ENCODE results near the gene CES3.
"Not testable (repeated sequence)": the region's sequence is repeated elsewhere in the genome, so short reads cannot be mapped to it uniquely, and the experiment has no call there.

Gene CES3

DNA sequence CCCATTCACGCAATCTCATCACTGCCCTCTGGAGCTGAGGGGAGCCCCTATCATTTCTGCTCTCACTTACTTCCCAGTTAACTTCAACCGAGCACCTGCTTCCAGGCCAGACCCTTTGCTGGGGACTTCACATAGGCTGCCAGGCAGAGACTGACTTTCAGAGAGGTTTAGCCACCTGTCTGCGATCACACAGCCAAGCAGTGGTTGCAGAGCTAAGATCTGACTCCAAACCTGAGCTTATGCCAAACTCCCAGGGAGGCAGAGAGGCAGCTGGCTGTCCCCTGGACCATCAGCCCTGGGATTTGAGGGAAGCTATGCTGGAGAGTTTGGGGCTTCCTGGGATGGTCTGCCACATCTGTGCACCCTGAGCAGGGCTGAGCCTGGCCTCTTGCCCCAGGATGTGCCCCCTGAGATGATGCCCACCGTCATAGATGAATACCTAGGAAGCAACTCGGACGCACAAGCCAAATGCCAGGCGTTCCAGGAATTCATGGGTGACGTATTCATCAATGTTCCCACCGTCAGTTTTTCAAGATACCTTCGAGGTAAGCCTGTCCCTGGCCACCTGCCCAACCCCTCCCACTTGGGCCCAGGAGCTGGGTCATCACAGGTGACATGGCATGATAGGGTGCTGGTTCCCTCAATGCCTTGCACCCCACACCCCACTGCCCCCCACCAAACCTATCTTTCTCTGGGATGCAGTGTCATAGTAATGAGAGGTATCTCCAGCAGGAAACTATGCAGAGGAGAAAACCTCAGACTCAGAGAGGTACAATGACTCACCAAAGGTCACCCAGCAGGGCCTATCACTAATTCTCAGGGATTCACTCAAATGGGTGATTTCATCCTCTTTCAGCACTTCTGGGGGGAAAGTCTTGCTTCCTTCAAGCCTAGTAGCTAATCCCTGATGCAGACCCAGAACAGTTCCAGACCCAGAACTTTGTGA lies 10.0 kb downstream of the CES3 start:
- DNase-seq (ENCODE audit: low read depth), result no peak

DNA sequence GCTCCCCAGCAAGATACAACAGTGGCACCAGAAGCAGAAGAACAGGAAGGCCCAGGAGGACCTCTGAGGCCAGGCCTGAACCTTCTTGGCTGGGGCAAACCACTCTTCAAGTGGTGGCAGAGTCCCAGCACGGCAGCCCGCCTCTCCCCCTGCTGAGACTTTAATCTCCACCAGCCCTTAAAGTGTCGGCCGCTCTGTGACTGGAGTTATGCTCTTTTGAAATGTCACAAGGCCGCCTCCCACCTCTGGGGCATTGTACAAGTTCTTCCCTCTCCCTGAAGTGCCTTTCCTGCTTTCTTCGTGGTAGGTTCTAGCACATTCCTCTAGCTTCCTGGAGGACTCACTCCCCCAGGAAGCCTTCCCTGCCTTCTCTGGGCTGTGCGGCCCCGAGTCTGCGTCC lies 11.9 kb downstream of the CES3 start:
- DNase-seq (ENCODE audit: low read depth), result no peak

GRCh38 chr16:66973716-66974115 lies 12.7 kb downstream of the CES3 start:
- DNase-seq (ENCODE audit: low read depth), result no peak

DNA sequence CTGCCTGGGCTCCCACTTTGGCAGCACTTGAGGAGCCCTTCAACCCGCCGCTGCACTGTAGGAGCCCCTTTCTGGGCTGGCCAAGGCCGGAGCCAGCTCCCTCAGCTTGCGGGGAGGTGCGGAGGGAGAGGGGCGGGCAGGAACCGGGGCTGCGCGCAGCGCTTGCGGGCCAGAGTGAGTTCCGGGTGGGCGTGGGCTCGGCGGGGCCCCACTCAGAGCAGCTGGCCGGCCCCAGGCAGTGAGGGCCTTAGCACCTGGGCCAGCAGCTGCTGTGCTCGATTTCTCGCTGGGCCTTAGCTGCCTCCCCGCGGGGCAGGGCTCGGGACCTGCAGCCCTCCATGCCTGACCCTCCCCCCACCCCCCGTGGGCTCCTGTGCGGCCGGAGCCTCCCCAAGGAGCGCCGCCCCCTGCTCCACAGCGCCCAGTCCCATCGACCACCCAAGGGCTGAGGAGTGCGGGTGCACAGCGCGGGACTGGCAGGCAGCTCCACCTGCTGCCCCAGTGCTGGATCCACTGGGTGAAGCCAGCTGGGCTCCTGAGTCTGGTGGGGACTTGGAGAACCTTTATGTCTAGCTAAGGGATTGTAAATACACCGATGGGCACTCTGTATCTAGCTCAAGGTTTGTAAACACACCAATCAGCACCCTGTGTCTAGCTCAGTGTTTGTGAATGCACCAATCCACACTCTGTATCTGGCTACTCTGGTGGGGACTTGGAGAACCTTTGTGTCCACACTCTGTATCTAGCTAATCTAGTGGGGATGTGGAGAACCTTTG lies 13.3 kb downstream of the CES3 start:
- DNase-seq (ENCODE audit: low read depth), result not testable (repeated sequence)

DNA sequence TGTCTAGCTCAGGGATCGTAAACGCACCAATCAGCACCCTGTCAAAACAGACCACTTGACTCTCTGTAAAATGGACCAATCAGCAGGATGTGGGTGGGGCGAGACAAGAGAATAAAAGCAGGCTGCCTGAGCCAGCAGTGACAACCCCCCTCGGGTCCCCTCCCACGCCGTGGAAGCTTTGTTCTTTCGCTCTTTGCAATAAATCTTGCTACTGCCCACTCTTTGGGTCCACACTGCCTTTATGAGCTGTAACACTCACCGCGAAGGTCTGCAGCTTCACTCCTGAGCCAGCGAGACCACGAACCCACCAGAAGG lies 13.8 kb downstream of the CES3 start:
- peak; percentile 15 for DNase-seq (ENCODE audit: low read depth)

DNA sequence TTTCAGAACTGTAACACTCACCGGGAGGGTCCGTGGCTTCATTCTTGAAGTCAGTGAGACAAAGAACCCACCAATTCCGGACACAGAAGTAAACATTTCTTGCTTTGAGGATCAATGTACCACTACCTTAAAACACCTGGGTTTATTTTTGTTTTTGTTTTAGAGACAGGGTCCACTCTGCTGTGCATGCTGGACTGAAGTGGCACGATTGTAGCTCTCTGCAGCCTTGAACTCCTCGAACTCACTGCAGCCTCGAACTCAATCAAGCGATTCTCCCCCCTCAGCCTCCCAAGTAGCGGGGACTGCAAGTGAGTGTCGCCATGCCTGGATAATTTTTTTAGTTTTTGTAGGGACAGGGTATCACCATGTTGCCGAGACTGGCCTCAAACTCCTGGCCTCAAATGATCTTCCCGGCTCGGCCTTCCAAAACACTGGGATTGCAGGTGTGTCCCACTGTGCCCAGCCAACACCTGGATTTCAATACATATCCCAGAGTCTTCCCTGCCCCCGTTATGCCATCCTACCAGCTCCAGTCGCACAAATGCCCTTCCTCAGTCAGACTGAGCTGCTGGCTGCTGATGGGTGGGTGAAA lies 14.3 kb downstream of the CES3 start:
- no peak for DNase-seq (ENCODE audit: low read depth)

GRCh38 chr16:66976746-66977145 lies 15.7 kb downstream of the CES3 start:
- DNase-seq (ENCODE audit: low read depth), result no peak

DNA sequence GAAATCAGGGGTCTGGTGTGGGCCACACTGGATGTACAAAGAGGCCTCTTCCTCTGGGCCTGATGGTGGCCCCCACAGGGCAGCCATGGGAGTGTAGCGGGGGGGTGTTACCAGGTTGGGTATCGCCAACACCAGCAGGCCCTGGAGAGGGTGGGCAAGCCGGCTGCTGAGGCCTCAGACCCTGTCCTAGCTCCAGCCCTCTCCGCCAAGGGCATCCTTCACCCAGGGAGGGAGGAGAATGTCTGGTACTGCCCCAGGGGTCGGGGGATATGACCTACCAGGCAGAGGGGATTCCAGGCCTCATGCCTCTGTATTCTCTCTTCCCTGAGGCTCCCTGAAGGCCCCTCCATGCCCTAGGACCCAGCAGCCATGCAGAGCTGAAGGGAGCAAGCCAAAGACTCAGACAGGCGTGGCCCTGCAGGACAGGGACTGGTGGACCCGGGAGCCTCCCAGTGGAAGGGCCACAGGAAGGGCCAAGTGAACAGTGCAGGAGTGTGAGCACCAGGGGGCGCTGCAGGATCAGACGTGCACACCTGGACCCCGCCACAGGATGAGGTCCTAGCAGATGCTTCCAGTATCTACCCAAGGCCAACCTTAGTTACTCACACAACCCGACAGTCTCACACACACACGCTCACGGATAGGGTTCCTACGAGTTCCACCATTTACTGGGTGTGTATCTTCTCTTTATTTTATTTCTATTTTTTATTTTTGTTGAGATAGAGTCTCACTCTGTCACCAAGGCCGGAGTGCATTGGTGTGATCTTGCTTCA lies 16.5 kb downstream of the CES3 start:
- peak; percentile 88 for DNase-seq (ENCODE audit: low read depth)

DNA sequence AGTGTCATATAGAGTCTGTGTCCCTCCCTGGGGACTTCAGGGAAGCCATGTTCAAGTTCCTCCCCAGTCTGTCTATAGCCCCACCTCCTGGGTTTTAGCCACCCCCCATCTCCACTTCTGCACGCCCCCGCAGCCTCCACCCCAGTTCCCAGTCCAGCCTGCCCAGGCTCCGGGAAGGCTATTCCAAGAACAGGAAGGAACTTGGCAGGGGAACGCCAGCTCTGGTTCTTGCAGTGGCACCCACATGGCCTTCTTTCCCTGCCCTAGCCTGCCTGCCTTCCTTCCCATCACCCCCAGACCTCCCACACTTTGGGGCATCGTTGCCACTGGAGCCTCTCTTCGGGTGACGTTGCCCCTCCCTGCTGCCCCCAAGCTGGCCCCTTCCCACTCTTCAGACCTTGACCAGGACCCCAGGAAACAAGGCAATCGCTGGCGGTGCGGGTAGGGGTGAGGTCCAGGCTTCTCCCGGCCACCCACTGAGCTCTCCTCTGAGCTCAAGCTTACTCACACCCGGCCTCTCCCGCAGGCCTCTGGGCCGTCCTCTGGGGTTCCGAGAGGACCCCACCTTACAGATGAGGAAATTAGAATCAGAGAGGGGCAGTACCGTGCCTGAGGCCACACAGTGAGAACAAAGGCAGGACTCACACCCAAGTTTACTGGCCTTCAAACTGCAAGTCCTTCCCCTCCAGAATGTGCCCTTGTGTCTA lies 18.1 kb downstream of the CES3 start:
- DNase-seq (ENCODE audit: low read depth), result no peak

DNA sequence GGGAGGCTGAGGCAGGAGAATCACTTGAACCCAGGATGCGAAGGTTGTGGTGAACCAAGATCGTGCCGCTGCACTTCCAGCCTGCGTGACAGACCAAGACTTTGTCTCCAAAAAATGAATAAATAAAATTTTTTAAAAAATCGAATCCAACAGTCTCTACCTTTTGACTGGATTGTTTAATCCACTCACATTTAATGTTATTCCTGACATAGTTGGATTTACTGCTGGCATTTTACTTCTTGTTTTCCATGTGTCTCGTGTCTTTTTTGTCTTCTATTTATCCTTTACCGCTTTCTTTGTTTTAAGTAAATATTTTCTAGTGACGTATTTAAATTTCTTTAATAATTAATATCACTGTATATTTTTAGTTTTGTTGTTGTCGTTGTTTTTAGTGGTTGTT lies 22.0 kb downstream of the CES3 start:
- no peak for DNase-seq (ENCODE audit: low read depth)

- DNase-seq (ENCODE audit: low read depth), result peak; percentile 53
Observed at GRCh38 chr16:66984892-66985311, 23.8 kb downstream of the CES3 start.

DNA sequence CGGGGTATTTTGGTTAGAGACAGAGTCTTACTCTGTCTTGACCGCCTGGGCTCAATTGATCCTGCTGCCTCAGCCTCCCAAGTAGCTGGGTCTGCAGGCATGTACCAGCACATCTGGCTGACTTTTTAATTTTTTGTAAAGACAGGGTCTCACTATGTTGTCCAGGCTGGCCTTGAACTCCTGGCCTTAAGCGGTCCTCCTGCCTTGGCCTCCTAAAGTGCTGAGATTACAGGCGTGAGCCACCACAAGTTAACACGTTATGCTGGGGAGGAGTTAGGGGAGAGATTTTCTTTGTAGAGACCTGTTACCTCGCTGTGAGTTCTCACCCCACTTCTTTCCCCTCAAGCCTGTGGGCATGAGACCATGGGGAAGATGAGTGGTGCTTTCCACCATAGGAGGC lies 25.5 kb downstream of the CES3 start:
- DNase-seq (ENCODE audit: low read depth), result no peak

DNA sequence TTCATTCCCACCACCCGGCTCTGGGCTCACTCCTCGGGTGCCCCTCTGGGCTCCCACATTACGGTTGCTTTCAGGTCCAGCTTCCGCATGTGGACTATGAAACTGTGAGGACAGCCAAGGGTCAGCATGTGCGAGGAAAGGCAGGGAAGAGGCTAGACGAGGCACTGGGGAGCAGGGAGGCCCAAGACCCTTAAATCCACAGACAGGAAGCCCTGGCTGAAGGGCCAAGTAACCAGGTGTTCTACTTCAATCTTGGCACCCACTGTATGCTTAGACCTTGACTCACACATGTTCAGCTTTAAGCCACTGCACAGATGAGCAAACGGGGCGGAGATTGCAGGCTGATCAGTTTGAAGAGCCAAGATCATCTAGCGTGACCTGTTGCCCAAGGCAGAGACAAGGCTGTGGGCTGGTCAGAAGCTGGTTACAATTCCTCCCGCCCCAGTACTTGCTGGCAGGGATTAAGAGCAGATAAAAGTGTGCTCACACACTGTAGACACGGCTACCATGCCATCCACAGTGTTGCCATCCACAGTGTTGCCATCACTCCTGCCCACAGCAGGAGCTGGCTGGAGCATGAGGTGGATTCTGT lies 27.2 kb downstream of the CES3 start, which contains the start of gene CES4A:
Gene CES4A, plus strand, starts transcription at position 393 of the 592 bp plus-strand sequence. Its CDS starts 184 bp downstream, at position 577.
- DNase-seq (ENCODE audit: low read depth), result no peak

- no peak for DNase-seq (ENCODE audit: low read depth)
Observed at GRCh38 chr16:66991545-66992077, 30.5 kb downstream of the CES3 start.

- DNase-seq (ENCODE audit: low read depth), result not testable (repeated sequence)
Observed at GRCh38 chr16:66993558-66993957, 32.5 kb downstream of the CES3 start.

DNA sequence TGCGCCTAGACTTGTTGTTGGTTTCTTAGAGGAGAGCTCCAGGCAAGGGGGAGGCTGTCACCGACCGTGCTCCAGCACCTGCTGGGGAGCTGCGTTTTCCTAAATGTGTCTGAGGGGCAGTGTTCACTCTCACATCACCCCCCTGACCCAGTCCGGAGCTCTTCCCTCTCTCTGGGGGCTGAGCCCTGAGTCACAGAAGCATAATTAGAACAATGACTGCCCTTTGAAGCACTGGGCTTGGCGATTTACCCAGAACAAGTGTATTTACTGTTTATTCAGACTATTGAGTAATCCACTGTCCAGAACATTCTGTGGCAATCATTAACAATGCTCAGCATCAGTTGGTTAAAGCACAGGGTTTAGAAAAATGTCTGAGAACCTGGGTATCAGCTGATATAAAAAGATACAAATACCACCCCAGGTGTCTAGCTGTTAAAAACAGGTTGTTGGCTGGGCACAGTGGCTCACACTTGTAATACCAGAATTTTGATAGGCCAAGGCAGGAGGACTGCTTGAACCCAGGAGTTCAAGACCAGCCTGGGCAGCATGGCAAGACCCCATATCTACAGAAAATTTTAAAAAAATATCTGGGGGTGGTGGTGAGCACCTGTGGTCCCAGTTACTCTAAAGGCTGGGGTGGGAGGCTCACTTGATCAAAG lies 35.4 kb downstream of the CES3 start:
- DNase-seq (ENCODE audit: low read depth), result no peak

DNA sequence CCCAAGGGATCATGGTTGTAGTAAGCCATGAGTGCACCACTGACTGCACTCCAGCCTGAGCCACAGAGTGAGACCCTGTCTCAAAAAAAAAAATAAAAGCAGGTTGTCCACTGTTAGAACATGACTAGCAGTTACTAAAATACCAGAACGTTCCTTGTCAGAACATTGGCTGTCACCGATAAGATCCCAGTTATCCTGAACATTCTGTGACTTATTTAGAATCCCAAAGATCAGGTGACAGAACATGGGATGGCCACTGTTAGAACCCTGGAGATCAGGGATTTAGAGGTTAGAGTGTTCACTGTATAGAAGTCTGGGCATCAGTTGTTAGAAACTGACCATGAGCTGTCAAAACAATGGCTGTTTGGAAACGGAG lies 35.9 kb downstream of the CES3 start:
- DNase-seq (ENCODE audit: low read depth), result no peak

- DNase-seq (ENCODE audit: low read depth), result peak; percentile 45
Observed at GRCh38 chr16:67000384-67001351, 39.6 kb downstream of the CES3 start.

DNA sequence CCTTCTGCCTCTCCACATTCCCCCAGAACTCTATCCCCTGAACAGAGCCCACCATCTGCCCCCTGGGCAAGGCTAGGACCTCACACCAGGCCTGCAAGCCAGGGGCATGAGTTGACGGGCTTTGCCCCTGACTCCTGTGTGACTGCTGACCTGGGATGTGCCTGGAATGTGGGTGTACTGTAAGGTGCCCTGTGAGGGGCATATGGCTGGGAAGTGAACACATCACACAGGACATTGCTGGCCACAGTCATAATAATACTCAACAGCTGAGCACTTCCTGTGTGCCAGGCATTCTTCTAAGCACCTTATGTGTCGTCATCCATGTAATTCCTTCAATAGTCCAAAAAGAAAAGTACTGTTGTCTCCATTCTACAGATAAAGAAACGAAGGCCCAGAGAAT lies 40.7 kb downstream of the CES3 start:
- no peak for DNase-seq (ENCODE audit: low read depth)

Measured in activated T-helper 9 cell treated with anti-CD3 and anti-CD28 coated beads, Interleukin-2, amount 50 U/mL, for 16 hours (primary cell).